ENCODE data around the gene HOATZ. TPM values are rescaled to one million over a fixed set of nuclear protein-coding genes. Genes with fewer than 3 reads are reported as not detected.
A peak's percentile ranks its signal among the peaks of the same experiment; 100 is the strongest.

Gene HOATZ
- total RNA-seq, 2 donors from 2014 or later = not detected

DNA sequence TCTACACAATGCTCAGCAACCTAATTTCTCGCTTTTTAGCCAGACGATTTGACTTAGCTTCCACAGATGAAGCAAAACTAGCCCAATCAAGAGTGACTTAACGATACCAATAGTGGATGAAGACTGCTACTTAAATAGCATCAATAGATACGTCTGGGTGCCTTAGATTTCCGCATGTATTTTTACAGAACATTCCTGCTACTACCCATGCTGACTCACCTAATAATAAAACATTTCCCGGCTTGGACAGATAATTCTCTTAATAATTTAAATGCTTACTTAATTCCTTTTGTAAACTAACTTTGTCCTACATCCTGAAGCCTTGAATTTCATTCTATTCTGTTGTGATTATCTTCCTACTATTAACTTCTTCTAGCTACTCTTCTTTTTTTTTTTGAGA lies 20.7 kb downstream of the HOATZ start:
- peaks cover 0 to 12% of the 10 kb centered on the region in 2 donors for H3K36me3 Mint-ChIP-seq
- ATAC-seq = no peak
- no peak overlapping the region for H3K27ac Mint-ChIP-seq

DNA sequence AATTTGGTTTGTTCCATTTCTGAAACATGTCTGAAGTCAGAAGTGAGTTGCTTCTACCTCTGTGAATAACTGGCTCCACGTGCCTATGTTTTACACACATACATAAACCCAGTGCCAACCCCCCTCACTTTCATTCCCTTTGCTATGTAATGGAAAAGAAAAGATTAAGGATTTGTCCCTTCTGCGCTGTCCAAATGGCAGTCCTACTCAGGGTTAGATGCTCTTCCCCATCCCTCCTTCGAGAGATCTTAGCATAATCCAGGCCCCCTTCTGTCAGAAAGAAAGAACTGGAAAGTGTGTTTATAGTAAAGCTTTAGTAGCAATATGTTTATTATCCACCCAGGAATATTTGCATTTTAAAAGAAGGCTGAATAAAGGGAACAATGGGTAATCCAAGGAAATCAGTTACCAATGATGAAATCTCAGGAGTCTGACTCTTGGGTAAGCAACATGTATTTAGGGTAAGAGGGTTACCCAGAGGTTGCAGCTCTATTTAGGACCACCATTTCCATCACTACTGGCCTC lies 22.8 kb downstream of the HOATZ start:
- H3K36me3 Mint-ChIP-seq = peaks cover 4 to 12% of the 10 kb centered on the region in 2 donors
- no peak for DNase-seq (ENCODE audit: low spot score in 2 of 2)
- ATAC-seq = no peak
- no peaks in the 10 kb centered on the region for H3K9me3 Mint-ChIP-seq
- H3K27ac Mint-ChIP-seq = no peak overlapping the region

More for the DNA sequence above, 20.7 kb downstream of the HOATZ start:
- no peaks in the 10 kb centered on the region for H3K9me3 Mint-ChIP-seq
- DNase-seq (ENCODE audit: low spot score in 2 of 2) = no peak

DNA sequence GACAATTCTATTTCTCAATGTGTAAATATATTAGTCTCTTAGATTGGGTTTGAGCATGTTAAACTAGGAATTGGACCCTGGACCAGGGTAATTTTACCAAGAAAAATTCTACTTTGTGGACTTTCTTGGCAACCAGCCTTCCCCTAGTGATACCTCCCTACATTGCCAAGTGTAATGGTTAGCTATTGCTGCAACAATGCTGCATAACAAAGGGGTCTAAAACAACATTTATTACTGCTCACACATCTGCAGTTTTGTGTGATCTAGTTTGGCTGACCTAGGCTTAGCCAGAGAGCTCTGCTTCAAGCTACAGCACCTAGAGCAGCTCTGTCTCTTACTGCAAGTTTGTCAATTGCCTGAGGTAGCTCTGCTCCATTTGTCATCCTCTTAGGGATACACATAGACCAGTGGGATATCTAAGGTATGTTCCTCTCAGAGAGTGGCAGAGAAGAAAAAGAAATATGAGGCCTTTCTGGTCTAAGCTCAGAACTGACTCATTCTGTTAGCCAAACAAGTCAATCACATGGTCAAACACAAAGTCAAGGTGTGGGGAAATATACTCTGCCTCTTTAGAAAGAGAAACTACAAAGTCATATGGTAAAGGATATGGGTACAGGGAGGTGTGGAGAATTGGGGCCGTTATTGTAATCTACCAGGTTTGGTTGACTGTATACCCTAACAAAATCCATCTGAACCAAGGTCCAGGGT lies 24.0 kb downstream of the HOATZ start:
- H3K36me3 Mint-ChIP-seq = peaks cover 4 to 12% of the 10 kb centered on the region in 2 donors
- H3K27ac Mint-ChIP-seq = peak overlapping the region; percentile 6 to 74
- ATAC-seq (peak; percentile 72 to 84), DNase-seq (ENCODE audit: low spot score in 2 of 2) (no peak)
- no peaks in the 10 kb centered on the region for H3K9me3 Mint-ChIP-seq

DNA sequence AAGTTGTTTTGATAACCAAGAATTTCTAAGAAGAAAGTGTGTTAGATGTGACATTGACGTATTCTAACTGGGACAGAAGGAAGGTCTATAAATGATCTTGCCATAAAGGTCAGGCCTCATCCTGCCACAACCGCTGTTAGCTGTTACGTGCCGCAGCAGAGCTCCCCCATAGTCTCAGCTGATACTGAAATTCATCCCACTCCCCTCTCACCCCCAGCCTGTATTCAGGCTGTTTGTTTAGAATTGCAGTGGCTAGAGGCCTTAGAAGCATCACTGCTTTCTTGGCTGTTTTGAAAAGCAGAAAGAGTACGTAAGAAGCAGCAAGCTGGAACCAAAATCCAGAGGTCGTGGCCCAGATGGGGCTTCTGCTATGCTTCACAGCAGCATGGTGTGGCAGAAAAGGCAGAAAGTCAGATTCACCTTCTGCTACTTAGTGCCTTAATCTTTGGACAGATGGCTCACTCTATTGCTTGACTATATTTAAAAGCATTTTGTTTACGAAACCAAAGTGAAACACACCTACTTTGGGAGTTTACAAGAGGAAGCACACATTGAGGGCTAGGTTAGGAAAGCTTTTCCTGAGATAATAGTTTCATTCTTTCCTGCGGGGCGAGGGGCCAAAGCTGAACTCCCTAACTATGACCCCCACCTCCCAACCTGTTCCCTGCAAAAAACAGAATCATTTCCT lies 25.0 kb downstream of the HOATZ start:
- H3K36me3 Mint-ChIP-seq = peaks cover 4 to 12% of the 10 kb centered on the region in 2 donors
- ATAC-seq (peak; percentile 50 to 72), DNase-seq (ENCODE audit: low spot score in 2 of 2) (no peak)
- no peaks in the 10 kb centered on the region for H3K9me3 Mint-ChIP-seq
- H3K27ac Mint-ChIP-seq = peak overlapping the region in 1 of 2 donors; percentile 74

DNA sequence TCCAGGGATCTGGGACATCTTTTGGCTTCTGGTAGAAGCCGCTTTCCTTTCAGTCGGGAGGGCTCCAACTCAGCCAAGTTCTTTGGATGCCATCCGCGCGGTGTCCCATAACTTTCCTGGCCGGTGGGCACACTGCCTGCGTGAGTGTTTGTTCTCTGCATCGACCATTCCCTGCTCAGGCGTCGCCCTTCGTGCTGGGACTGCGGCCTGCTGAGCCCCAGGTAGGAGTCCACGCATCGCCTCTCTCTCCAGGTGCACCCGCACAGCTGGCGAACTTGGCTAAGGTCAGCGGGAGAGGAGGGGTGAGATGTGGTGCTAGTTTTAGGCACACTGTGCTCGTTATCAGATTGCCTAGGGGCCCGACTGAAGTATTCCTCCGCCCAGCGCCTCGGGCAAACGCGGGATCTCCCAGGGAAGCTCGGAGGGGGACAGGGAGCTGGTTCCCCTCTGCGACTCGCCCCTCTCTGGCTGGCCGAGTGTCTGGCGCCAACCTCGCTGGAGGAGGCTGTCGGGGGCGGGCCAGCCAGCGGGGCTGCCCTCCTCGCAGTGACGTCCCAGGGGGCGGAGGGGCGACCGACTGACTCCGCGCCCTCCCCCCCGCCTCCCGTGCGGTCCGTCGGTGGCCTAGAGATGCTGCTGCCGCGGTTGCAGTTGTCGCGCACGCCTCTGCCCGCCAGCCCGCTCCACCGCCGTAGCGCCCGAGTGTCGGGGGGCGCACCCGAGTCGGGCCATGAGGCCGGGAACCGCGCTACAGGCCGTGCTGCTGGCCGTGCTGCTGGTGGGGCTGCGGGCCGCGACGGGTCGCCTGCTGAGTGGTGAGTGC lies 25.7 kb downstream of the HOATZ start, which contains the start of gene LAYN:
LAYN (plus strand) TSS at position 607 of the 823 bp plus-strand sequence; CDS start at position 731, 124 bp downstream.
- Mint-ChIP-seq H3K36me3 (peaks cover 4 to 12% of the 10 kb centered on the region in 2 donors), H3K27ac (peak within 1 kb of the TSS; percentile 10 to 74), H3K9me3 (no peaks in the 10 kb centered on the region)
- ATAC-seq (peak; percentile 39 to 48), DNase-seq (ENCODE audit: low spot score in 2 of 2) (peak; percentile 45 to 58)

DNA sequence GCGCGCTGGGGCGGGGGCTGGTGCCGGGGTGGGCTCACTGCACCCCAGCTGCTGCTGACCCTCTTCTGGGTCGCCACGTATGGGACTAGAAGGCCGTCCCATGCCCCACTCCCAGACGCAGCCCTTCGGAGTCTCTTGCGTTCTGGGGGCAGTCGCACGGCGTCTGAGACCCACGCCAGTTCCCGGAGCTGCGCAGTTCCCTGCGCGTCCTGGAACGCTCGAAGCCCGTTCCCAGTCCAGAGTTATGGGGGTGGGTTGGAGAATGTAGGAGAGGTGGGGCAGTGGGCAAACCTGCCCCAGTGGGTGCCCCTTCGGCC lies 26.3 kb downstream of the HOATZ start:
- Mint-ChIP-seq H3K36me3 (peaks cover 4 to 12% of the 10 kb centered on the region in 2 donors), H3K9me3 (no peaks in the 10 kb centered on the region), H3K27ac (peak overlapping the region in 1 of 2 donors; percentile 42)
- DNase-seq (ENCODE audit: low spot score in 2 of 2) (peak in 1 of 2 donors; percentile 14), ATAC-seq (peak in 1 of 2 donors; percentile 14)

DNA sequence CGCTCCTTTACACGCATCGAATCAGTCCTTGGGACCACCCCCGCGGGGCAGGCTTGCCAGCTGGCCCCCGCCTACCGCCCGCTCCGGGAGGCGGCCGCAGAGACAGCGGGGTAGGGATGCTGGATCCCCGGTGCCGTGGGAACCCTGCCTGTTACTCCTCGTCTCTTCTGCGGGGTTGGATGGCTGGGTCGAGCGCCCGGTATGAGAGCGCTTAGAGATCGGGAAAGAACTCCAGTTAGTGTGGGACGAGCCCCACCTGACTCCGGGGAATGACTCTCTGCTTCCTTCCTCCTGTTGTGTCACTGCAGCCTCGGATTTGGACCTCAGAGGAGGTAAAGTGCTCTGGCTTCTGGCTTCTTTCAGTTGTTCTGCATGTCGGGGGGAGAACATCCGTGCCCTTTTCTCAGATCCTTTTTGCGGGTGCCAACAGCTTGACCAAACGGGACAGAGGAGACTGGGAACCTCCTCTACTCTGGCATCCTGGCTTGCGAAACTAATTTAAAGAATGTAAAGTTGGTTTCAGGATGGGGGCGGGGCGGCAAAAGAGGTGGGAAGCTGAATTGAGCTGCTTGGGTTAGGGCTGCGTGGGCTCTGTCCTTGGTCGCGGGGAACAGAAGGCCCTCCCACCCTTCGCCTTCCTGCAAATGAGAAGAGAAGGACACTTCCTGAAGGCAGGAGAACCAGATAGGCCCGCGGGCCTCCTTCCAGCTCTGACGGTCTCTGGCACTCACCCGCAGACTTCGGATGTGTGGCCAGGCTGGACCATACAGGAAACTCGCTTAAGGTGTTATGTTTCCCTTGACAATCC lies 26.9 kb downstream of the HOATZ start:
- DNase-seq (ENCODE audit: low spot score in 2 of 2) (no peak), ATAC-seq (peak in 1 of 2 donors; percentile 4)
- Mint-ChIP-seq H3K27ac (peak overlapping the region; percentile 10 to 42), H3K36me3 (peaks cover 4 to 12% of the 10 kb centered on the region in 2 donors), H3K9me3 (no peaks in the 10 kb centered on the region)

DNA sequence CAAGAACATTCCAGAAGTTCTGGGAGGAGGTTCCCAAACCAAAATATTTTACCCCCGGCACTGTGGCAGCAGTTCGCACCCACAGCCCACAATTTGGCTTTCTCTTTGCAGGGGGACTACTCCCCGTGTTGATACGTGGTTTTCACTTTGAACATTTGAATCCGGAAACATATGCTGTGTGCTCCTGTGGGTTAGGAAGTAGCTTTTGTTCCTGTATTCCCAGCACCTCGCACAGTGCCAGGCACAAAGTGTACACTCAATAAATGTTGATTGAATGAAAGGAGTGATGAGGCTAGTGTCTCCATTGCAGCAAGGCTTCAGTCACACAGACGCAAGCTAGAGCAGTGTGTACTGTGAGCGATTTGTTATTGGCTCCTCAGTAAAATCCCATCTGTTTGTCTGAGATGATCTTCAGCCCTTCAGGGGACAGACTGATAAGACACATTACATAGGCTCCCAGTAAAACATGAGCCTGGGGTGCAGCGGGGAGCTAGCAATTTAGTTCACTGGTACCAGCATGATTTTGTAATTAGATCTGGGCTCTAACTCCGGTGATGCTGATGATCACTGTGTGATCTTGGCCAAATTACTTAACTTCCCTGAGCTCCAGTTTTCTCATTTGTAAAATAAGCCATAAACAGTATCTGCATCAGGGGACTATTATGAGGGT lies 28.2 kb downstream of the HOATZ start:
- Mint-ChIP-seq H3K9me3 (no peaks in the 10 kb centered on the region), H3K27ac (no peak overlapping the region), H3K36me3 (peaks cover 4 to 8% of the 10 kb centered on the region in 2 donors)
- no peak for ATAC-seq
- DNase-seq (ENCODE audit: low spot score in 2 of 2) = no peak

DNA sequence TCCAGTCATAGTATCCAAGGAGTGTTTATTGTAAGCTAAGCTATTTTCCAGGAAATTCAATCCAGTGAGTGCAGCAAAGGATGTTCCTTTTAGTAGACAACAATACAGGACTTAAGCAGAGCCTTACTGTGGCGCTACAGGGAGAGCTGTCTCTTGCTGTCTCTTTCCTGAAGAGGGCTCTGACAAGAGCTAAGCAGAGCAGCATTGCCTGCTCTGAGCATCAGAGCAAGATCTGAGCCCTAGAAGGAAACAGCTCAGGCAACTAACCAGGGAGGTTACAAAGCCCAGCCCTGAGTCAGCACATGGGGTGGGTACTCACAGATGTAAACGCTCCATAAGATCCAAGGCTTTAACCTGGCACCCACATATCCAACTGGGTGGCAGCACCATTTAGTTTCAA lies 33.9 kb downstream of the HOATZ start:
- Mint-ChIP-seq H3K9me3 (no peaks in the 10 kb centered on the region), H3K27ac (no peak overlapping the region), H3K36me3 (no peaks in the 10 kb centered on the region)
- DNase-seq (ENCODE audit: low spot score in 2 of 2) = no peak
- ATAC-seq = no peak

DNA sequence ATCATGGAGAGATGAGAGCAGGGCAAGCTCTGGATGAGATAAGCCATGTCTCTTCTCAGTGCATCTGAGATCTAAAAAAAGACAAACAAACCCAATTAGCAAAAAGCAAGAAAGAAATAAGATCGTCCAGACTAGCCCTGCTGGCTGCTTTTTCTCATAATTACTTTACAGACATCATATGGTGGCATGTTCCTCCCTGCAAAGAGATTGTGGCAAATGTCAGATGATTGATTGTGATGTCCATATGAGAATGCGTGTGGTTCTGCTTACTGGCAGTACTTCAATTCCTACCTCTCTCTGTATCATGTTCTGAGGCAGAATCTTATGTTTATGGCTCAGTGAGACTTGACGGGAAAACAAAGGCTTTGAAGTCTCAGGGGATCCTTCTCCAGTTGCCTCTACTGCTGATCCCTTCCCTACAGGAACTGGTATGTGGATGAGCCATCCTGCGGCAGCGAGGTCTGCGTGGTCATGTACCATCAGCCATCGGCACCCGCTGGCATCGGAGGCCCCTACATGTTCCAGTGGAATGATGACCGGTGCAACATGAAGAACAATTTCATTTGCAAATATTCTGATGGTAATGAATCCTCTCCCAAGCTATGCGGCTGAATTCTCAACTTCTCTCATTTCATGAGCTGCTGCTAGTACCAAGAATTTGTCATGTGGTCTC lies 34.8 kb downstream of the HOATZ start:
- Mint-ChIP-seq H3K9me3 (no peaks in the 10 kb centered on the region), H3K27ac (no peak overlapping the region), H3K36me3 (no peaks in the 10 kb centered on the region)
- no peak for ATAC-seq
- no peak for DNase-seq (ENCODE audit: low spot score in 2 of 2)

DNA sequence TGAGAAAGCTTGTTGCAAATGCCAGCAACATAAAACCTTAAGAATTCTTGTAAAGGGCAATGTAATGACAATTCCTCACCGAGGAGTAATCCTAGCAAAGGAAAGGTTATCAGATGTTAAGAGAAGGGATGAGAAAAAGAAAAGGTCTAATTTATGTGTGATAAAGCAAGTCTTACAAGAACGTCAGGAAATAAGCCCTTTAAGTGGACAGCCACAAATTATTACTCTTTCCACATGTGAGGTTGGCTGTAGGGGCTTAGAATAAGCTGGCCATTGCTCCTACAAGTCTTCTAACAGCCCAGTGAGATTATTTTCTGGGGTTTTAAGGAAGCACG lies 35.3 kb downstream of the HOATZ start:
- ATAC-seq (no peak), DNase-seq (ENCODE audit: low spot score in 2 of 2) (no peak)
- H3K9me3 Mint-ChIP-seq = no peaks in the 10 kb centered on the region
- peaks cover 0 to under 1% of the 10 kb centered on the region in 2 donors for H3K36me3 Mint-ChIP-seq
- no peak overlapping the region for H3K27ac Mint-ChIP-seq

DNA sequence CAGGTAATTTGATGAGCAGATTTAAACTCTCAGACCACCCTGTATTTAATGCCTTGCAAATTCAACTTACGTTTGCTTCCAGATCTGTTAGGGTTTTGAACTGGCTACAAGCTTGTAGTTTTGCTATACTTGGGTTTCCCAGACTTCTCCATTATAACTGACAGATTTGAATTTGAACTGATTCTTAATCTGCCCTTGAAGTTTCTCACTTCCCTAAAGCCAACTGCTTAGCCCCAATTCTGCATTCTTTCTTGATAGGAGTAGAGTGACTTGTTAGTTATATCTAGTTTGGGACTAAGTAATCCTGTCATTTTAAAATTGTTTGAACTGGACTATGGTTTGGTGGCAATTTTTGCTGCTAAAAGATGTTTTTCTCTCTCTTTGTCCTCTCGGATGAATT lies 35.7 kb downstream of the HOATZ start:
- H3K36me3 Mint-ChIP-seq = peaks cover 0 to 5% of the 10 kb centered on the region in 2 donors
- H3K27ac Mint-ChIP-seq = no peak overlapping the region
- peaks cover 0 to 1% of the 10 kb centered on the region in 2 donors for H3K9me3 Mint-ChIP-seq
- DNase-seq (ENCODE audit: low spot score in 2 of 2) (no peak), ATAC-seq (no peak)

DNA sequence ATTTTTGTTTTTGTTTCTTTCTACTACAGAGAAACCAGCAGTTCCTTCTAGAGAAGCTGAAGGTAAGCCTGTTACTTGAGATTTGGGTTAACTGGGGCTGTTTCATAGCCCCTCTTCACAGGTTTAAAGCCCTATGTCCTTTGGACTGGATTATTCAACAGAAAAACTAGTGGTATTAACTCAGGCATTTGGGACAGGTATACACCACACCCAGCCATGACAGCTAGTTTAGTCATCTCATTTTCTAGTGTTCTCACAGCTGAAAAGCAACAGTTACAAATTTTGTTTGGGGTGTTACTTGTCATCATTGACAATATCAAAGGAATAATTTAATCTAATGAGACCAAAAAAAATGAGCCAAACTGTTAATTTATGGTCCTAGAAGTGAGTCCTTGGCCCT lies 40.0 kb downstream of the HOATZ start:
- DNase-seq (ENCODE audit: low spot score in 2 of 2) (no peak), ATAC-seq (no peak)
- H3K36me3 Mint-ChIP-seq = peaks cover 0 to 9% of the 10 kb centered on the region in 2 donors
- H3K27ac Mint-ChIP-seq = no peak overlapping the region
- H3K9me3 Mint-ChIP-seq = peaks cover 0 to 5% of the 10 kb centered on the region in 2 donors

DNA sequence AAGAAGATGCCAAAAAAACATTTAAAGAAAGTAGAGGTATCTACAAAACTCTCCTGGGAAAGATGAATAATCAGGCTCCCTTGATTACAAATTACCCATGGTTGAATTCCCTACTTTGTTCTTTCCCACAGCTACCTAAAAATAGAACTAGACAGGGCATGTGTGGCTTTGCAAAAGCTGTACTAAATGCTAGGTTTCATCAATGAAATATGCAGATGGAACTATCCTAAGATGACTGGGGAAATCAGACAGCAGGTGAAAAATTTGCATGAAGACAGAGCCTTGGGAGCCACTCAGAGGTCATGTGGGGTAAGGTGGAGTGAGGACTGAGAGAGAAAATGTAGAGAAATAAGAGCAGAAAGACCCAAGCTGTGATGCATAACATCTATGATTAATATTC lies 40.7 kb downstream of the HOATZ start:
- Mint-ChIP-seq H3K36me3 (peaks cover 0 to 9% of the 10 kb centered on the region in 2 donors), H3K9me3 (peaks cover 0 to 5% of the 10 kb centered on the region in 2 donors), H3K27ac (no peak overlapping the region)
- DNase-seq (ENCODE audit: low spot score in 2 of 2) = no peak
- peak in 1 of 2 donors; percentile 41 for ATAC-seq

DNA sequence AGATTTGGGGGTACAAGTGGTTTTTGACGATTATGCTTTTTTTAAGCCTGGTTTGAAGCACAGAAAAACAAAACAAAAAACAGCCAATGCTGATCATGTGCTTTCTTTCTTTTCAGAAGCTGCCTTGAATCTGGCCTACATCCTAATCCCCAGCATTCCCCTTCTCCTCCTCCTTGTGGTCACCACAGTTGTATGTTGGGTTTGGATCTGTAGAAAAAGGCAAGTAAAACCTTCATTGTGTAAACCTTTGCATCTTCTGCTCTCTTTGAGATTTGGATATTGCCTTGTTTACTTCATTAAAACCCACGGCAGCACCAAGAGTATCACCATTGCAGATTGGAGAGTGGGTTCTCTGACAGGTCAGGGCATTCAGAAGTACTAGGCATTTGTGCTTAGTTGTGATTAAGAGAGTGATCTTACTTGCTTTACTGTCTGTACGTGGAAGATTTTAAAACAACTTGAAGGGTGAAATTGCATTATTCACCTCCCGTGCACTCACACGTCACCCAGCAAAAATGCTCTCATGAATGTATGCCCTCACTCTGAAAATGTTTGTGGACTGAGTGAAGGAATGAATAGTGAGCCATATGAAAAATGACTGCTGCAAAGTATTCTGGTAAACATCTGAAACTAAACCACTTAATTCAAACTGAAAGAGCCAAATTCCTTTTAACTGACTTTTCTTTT lies 43.0 kb downstream of the HOATZ start:
- ATAC-seq = no peak
- DNase-seq (ENCODE audit: low spot score in 2 of 2) = no peak
- peaks cover 0 to 5% of the 10 kb centered on the region in 2 donors for H3K9me3 Mint-ChIP-seq
- peaks cover 0 to 9% of the 10 kb centered on the region in 2 donors for H3K36me3 Mint-ChIP-seq
- H3K27ac Mint-ChIP-seq = no peak overlapping the region

All from activated naive CD4-positive, alpha-beta T cell treated with anti-CD3 and anti-CD28 coated beads, Interleukin-2, amount 50 U/mL, for 72 hours (primary cell).